ENCODE results near the gene SPINT1.
"Not testable (repeated sequence)": the region's sequence is repeated elsewhere in the genome, so short reads cannot be mapped to it uniquely, and the experiment has no call there.

Gene SPINT1

GRCh38 chr15:40861147-40861546 lies 17.3 kb downstream of the SPINT1 start:
- not testable (repeated sequence) for DNase-seq

GRCh38 chr15:40863660-40864270 lies 19.9 kb downstream of the SPINT1 start:
- no peak for DNase-seq

- no peak for DNase-seq
Measured at GRCh38 chr15:40867199-40867598, 23.4 kb downstream of the SPINT1 start.

GRCh38 chr15:40869686-40870085 lies 25.8 kb downstream of the SPINT1 start:
- no peak for DNase-seq

- DNase-seq = no peak
Measured at GRCh38 chr15:40870716-40871115, 26.9 kb downstream of the SPINT1 start.

- DNase-seq = peak; percentile 37 to 42
Measured at GRCh38 chr15:40871749-40872617, 28.1 kb downstream of the SPINT1 start.

GRCh38 chr15:40872791-40873693 lies 29.2 kb downstream of the SPINT1 start:
- DNase-seq = no peak

- DNase-seq = peak; percentile 26 to 32
Measured at GRCh38 chr15:40873694-40874561, 30.1 kb downstream of the SPINT1 start, which contains the start of gene RHOV. RHOV (minus strand) TSS chr15:40874234; CDS start chr15:40874139, 95 bp downstream.

- no peak for DNase-seq
Measured at GRCh38 chr15:40875991-40876730, 32.3 kb downstream of the SPINT1 start.

GRCh38 chr15:40877694-40878093 lies 33.8 kb downstream of the SPINT1 start:
- DNase-seq = no peak

GRCh38 chr15:40878785-40879184 lies 34.9 kb downstream of the SPINT1 start:
- DNase-seq = no peak

GRCh38 chr15:40879609-40880008 lies 35.8 kb downstream of the SPINT1 start:
- no peak for DNase-seq

- no peak for DNase-seq
Measured at GRCh38 chr15:40881351-40881750, 37.5 kb downstream of the SPINT1 start.

- no peak for DNase-seq
Measured at GRCh38 chr15:40886586-40886985, 42.7 kb downstream of the SPINT1 start.

- no peak for DNase-seq
Measured at GRCh38 chr15:40889112-40889511, 45.3 kb downstream of the SPINT1 start.

- no peak for DNase-seq
Measured at GRCh38 chr15:40891138-40891537, 47.3 kb downstream of the SPINT1 start.

- DNase-seq = peak in 1 of 2 experiments; percentile 22
Measured at GRCh38 chr15:40891810-40892446, 48.1 kb downstream of the SPINT1 start.

GRCh38 chr15:40892447-40893012 lies 48.7 kb downstream of the SPINT1 start:
- DNase-seq = no peak

- no peak for DNase-seq
Measured at GRCh38 chr15:40893019-40893670, 49.3 kb downstream of the SPINT1 start.
